Measurements from ENCODE around the gene METTL2A.
"Not testable (repeated sequence)": the region's sequence is repeated elsewhere in the genome, so short reads cannot be mapped to it uniquely, and the experiment has no call there.

- not testable (repeated sequence) for TF ChIP-seq PKNOX1 (IDR thresholded peaks at IDR 0.05); NFRKB (IDR thresholded peaks at IDR 0.05); ARNT (IDR thresholded peaks at IDR 0.05); FOXM1 (IDR thresholded peaks at IDR 0.05; ENCODE audit: borderline replicate concordance); FOXK2 (IDR thresholded peaks at IDR 0.05); SUZ12 (IDR thresholded peaks at IDR 0.05); ELF4 (IDR thresholded peaks at IDR 0.05); CTBP1 (IDR thresholded peaks at IDR 0.05; ENCODE audit: borderline replicate concordance); FOXA1 (IDR thresholded peaks at IDR 0.05); TARDBP (IDR thresholded peaks at IDR 0.05)
Measured at GRCh38 chr17:62490990-62491389, 67.3 kb downstream of the METTL2A start.

Data from HEK293T (cell line).